ENCODE measurements around the gene ATP5F1D.

Gene ATP5F1D

DNA sequence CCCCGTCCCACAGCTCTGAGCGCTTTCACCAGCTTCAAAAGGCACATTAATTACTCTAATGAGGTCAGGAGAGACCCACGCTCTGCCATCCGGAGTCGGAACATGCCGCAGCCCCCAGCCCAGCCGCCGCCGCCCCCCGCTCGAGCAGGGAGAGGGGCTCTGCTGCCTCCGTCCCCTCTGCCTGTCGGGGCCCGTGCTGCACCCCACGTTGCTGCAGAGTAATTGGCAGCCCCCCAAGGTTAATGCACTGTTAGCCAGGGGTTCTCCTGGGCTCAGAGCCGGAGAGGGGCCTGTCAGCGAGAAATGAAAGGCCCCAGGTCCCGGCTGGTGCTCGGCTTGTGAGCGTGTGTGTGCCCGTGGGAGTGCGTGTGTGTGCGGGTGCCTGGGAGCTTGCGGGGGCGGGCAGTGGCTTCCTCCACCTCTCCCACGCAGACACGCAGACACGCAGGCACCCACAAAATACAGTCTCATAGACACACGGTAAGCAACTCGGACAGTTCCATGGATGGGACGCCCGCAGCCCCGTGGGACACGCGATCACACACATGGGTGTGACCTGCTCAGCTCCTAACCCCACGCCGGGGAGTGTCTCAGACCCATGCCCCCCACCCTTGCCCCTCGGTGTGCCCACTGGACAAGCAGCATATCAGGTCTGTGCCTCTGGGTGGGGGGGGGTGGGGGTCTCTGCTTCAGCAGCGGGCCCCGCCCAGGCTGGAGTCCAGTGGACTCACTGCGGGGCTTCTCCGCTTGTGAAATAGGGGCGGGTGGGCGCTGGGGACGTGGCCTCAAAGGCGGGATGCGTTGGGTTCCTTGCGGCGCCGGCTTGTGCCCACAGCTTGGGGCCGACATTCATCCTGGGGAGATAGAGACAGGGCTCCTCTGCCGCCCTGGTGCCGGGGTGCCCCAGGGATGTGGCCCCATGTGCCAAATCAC, 39.4 kb downstream of the ATP5F1D start:
- H3K4me3 ChIP-seq (ENCODE audit: low read length), result no peak overlapping the region
- H2AFZ ChIP-seq (ENCODE audit: low read depth, low read length), result no peak overlapping the region
- H3K27me3 ChIP-seq (ENCODE audit: insufficient read depth, low read length), result no peaks in the 10 kb centered on the region
- H3K9me3 ChIP-seq (ENCODE audit: low read length), result no peaks in the 10 kb centered on the region
- H3K36me3 ChIP-seq (ENCODE audit: insufficient read depth, low read length), result peaks cover 15% of the 10 kb centered on the region
- H3K4me1 ChIP-seq (ENCODE audit: insufficient read depth, low read length), result peaks cover 30% of the 10 kb centered on the region

DNA sequence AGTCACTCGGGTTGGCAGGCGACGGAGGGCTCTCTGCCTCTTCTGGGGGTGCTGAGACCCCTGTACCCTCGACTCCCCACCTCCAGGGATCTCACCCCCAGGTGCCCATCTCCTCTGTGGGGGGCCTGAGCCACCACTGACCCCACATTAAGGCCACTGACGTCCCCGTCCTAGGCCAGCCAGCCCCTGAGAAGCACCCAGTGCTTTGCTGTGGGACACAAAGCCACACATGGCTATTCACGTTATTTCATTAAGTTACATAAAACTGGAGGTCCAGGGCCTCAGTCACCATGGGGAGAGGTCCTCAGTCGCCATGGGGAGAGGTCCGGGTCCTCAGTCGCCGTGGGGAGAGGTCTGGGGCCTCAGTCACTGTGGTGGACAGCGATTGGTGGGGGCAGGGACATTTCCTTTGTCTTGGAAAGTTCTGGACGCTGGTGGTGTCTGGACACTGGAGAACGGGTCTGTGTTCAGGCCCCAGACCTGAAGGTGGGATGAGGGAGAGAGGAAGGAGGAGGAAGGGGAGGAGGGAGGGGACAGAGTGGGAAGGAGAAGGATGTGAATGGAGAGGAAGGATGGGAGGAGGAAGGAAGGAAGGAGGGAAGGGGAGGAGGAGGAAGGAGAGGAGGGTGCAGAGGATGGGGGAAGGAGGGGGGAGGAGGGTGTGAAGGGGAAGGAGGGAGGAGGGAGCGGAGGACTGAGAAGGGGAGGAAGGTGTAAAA, 40.2 kb downstream of the ATP5F1D start:
- no peaks in the 10 kb centered on the region for H3K9me3 ChIP-seq (ENCODE audit: low read length)
- H3K4me1 ChIP-seq (ENCODE audit: insufficient read depth, low read length), result peaks cover 25% of the 10 kb centered on the region
- no peak overlapping the region for H3K4me3 ChIP-seq (ENCODE audit: low read length)
- no peaks in the 10 kb centered on the region for H3K27me3 ChIP-seq (ENCODE audit: insufficient read depth, low read length)
- no peak overlapping the region for H2AFZ ChIP-seq (ENCODE audit: low read depth, low read length)
- peaks cover 15% of the 10 kb centered on the region for H3K36me3 ChIP-seq (ENCODE audit: insufficient read depth, low read length)

DNA sequence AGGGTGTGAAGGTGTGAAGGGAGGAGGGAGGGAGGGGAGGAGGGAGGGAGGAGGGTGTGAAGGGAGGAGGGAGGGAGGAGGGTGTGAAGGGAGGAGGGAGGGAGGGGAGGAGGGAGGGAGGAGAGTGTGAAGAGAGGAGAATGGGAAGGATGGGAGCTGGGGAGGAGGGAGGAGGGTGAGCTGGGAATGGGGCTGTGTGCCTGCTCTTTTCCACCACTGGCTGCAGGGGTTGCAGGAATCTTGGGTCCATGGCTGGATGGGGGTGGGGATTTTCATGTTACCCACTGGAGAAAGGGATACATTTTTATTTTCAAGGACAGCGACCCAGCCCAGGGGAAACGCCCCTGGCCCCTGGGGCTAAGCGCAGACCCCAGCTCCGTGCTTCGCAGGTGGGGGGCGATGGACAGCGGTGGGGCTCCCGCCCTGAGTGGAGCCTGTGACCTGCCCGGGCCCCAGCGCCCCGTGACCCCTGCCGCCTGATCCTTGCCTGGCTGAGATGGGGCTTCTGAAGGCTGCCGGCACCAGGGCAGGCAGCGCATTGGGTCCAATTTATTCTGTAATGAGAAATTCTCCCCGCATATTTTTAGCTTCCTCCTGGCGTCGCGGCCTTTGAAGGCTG, 41.1 kb downstream of the ATP5F1D start:
- Histone ChIP-seq H3K4me1 (ENCODE audit: insufficient read depth, low read length) (peaks cover 32% of the 10 kb centered on the region), H3K27me3 (ENCODE audit: insufficient read depth, low read length) (no peaks in the 10 kb centered on the region), H2AFZ (ENCODE audit: low read depth, low read length) (no peak overlapping the region), H3K36me3 (ENCODE audit: insufficient read depth, low read length) (peaks cover 12% of the 10 kb centered on the region), H3K9me3 (ENCODE audit: low read length) (no peaks in the 10 kb centered on the region), H3K4me3 (ENCODE audit: low read length) (no peak overlapping the region)

DNA sequence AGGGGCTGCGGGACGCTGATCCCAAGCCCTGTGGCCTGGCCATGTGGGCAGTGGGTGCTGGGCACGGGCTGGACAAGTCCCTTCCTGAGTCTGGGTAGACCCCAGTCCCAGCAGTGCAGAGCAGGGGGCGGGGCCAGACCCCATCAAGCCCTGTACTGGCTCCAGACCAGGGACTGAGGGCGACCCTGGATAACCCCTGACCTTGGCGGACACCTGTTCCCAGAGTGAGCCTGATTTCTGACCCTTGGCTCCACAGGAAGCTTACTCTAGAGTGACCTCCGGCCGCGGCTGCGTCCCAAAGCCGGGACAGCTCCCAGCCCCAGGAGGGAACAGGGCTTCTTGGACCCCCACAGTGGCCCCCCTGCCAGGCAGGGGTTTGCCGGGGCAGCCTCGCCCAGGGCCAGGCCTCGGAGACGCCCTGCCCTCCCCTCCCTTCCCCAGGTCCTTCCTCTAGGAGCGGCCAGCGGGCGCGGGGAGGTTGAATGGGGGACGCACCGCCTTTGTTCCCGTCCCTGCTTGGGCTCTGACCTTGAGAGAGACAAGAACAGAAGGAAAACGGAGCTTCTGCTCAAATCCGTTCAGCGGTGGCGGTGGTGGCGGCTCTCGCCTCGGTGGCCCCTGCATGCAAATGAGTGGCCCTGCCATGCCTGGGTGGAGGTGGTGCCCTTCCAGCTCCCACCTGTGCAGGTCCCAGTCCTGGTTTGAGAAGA, 41.8 kb downstream of the ATP5F1D start:
- Histone ChIP-seq H3K27me3 (ENCODE audit: insufficient read depth, low read length) (no peaks in the 10 kb centered on the region), H3K4me1 (ENCODE audit: insufficient read depth, low read length) (peaks cover 37% of the 10 kb centered on the region), H3K4me3 (ENCODE audit: low read length) (no peak overlapping the region), H3K36me3 (ENCODE audit: insufficient read depth, low read length) (peaks cover 9% of the 10 kb centered on the region), H2AFZ (ENCODE audit: low read depth, low read length) (no peak overlapping the region), H3K9me3 (ENCODE audit: low read length) (no peaks in the 10 kb centered on the region)

DNA sequence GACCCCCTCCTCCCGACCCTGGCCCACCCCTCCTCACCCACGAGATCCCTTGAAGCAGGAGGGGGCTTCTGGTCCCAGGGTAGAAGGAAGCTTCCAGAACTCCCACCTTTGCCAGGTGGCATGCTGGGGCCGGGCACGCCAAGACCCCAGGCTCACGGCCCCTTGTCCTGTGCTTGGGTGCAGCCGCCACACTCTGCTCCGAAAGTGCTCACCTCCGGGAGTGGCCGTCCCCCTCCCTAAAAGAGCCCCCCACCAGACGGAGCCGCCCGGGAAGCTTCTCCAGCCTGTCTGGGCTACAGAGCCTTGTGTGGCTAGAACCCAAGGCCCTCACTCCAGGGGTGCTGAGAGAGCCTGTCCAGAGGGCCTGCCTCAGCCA, 42.4 kb downstream of the ATP5F1D start:
- peaks cover 37% of the 10 kb centered on the region for H3K4me1 ChIP-seq (ENCODE audit: insufficient read depth, low read length)
- H3K9me3 ChIP-seq (ENCODE audit: low read length), result no peaks in the 10 kb centered on the region
- H3K4me3 ChIP-seq (ENCODE audit: low read length), result no peak overlapping the region
- H3K36me3 ChIP-seq (ENCODE audit: insufficient read depth, low read length), result peaks cover 6% of the 10 kb centered on the region
- H3K27me3 ChIP-seq (ENCODE audit: insufficient read depth, low read length), result no peaks in the 10 kb centered on the region
- no peak overlapping the region for H2AFZ ChIP-seq (ENCODE audit: low read depth, low read length)

DNA sequence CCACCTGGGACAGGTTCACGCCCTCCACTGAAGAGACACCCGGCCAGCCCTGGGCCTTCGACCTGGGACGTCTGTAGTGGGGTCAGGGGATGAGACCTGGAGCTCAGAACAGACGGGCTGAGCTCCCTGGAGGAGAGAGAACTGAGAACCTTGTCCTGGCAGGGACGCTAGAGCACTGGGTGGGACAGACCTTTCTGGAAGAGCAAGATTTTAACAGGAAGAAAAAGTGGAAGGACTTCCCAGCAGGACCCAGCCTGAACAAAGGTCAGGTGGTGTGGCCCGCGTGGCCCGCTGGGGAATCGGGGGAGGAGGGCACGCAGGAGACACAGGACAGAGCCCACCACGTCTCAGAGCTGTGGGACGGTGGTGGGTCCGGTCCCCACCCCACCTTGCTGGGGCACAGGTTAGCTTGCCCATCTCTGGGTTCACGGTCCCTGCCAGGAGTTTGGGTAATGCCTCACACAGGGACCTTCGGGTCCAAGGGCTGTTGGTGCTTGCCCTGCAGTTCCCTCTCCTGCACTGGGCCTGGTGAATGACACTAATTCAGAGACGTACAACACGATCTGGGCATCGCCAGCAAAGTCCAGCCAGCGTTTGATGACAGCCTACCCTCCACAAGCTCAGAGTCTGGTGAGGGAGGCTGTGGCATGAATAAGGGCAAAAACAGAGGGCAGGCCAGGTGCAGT, 42.9 kb downstream of the ATP5F1D start:
- Histone ChIP-seq H3K4me1 (ENCODE audit: insufficient read depth, low read length) (peaks cover 37% of the 10 kb centered on the region), H3K27me3 (ENCODE audit: insufficient read depth, low read length) (no peaks in the 10 kb centered on the region), H3K36me3 (ENCODE audit: insufficient read depth, low read length) (peaks cover under 1% of the 10 kb centered on the region), H3K4me3 (ENCODE audit: low read length) (no peak overlapping the region), H2AFZ (ENCODE audit: low read depth, low read length) (no peak overlapping the region), H3K9me3 (ENCODE audit: low read length) (no peaks in the 10 kb centered on the region)

DNA sequence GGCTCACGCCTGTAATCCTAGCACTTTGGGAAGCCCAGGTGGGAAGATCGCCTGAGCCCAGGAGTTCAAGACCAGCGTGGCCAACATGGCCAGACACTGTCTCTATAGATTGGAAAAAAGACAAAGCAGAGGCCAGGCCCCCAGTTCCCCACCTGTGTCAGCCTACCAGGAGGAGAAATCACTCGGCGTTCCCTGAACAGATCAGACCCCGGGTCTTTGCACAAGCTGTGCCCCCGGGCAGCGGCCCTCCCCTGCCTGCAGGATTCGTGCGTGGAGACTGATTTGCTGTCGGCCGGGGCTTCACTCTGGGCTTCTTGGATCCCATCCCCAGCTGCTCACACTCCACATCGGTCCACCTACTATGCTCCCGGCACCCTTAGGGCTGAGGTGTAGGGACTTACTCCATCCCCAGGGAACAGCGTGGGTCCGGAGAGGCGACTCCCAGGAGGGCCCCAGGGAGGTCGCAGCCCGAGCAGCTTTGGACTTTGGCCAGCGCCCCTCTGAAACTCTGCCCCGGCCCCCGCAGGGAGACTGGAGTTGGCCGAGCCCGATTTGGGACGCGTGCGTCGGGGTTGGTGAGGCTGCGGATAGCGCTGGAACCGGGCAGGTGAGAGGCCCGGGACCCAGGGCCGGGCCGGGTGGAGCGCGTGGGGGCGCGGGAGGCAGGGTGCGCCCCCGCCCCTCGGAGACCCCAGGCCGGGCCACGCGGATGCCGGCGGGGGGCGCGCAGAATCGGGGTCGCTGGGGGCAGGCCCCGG, 43.6 kb downstream of the ATP5F1D start:
- Histone ChIP-seq H3K4me1 (ENCODE audit: insufficient read depth, low read length) (peaks cover 37% of the 10 kb centered on the region), H2AFZ (ENCODE audit: low read depth, low read length) (no peak overlapping the region), H3K27me3 (ENCODE audit: insufficient read depth, low read length) (no peaks in the 10 kb centered on the region), H3K4me3 (ENCODE audit: low read length) (peak overlapping the region; percentile 18), H3K9me3 (ENCODE audit: low read length) (no peaks in the 10 kb centered on the region), H3K36me3 (ENCODE audit: insufficient read depth, low read length) (no peaks in the 10 kb centered on the region)

DNA sequence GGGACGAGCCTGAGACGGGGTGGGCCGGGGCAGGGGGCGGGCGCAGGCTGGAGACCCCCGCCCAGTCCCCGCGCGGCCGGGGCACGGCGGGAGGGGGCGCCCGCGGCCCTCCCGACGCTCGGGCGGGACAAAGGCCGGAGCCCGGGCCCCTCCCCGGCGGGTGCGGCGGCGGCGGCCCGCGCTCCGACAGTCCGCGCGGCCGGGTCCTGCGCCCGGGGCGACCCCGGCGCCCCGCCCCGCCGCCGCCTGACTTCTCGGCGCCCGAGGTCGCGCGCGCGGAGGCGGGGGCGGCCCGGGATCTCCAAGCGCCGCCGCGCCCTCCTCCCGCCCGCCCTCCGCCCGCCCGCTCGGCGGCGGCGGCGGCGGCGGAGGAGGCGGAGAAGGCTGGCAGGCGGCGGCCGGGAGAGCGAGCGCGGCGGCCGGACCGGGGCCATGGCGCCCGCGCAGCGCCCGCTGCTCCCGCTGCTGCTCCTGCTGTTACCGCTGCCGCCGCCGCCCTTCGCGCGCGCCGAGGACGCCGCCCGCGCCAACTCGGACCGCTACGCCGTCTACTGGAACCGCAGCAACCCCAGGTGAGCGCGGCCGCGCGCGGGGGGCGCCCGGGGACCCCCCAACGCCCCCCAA, 44.3 kb downstream of the ATP5F1D start, which contains the start of gene EFNA2:
EFNA2 (plus strand) TSS at position 137 of the 624 bp plus-strand sequence; CDS start at position 433, 296 bp downstream.
- no peaks in the 10 kb centered on the region for H3K27me3 ChIP-seq (ENCODE audit: insufficient read depth, low read length)
- peaks cover 37% of the 10 kb centered on the region for H3K4me1 ChIP-seq (ENCODE audit: insufficient read depth, low read length)
- H3K9me3 ChIP-seq (ENCODE audit: low read length), result no peaks in the 10 kb centered on the region
- H3K36me3 ChIP-seq (ENCODE audit: insufficient read depth, low read length), result no peaks in the 10 kb centered on the region
- no peak within 1 kb of the TSS for H2AFZ ChIP-seq (ENCODE audit: low read depth, low read length)
- peak within 1 kb of the TSS; percentile 60 for H3K4me3 ChIP-seq (ENCODE audit: low read length)

DNA sequence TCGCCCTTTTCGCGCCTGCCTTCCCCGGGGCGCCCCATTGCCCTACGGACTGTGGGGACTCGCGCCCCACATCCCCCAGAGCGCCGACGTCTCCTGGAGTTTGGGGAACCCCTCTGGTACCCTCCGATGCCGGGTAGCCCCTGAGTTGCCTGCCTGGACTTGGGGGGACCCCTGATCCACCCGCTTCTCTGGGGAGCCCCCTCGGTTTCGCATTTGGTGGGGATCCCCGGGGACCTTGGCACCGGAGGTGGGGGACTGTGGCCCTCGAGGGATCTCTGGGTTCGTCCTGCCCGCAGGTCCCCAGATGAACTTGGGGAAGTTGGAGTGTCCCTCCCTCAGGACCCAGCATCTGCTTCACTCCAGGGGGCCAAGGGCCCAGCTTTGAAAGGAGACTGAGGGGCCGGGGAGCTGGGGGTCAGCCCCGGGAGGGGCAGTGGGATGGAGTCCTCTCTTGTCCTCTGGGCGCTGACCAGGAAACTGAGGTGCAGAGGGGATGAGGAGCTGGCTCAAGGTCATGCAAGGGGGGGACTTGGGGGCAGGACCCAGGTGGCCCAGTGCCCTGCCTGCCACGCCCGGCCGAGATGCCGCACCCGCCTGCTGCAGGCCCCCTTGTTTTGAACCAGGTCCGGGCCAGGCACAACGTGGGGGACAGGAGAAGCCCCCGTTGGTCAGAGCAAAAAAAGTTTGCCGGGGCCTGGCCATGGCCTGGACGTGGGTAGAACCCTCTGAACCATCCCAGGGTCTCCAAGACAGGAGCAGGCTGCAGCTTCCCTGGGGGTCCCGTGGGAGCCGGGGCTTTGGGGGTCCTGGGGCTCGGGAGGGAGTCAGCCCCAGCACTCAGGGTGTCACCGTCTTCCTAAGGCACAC, 45.2 kb downstream of the ATP5F1D start:
- Histone ChIP-seq H3K36me3 (ENCODE audit: insufficient read depth, low read length) (no peaks in the 10 kb centered on the region), H3K9me3 (ENCODE audit: low read length) (no peaks in the 10 kb centered on the region), H3K4me3 (ENCODE audit: low read length) (peak overlapping the region; percentile 60), H3K27me3 (ENCODE audit: insufficient read depth, low read length) (no peaks in the 10 kb centered on the region), H3K4me1 (ENCODE audit: insufficient read depth, low read length) (peaks cover 37% of the 10 kb centered on the region), H2AFZ (ENCODE audit: low read depth, low read length) (no peak overlapping the region)

DNA sequence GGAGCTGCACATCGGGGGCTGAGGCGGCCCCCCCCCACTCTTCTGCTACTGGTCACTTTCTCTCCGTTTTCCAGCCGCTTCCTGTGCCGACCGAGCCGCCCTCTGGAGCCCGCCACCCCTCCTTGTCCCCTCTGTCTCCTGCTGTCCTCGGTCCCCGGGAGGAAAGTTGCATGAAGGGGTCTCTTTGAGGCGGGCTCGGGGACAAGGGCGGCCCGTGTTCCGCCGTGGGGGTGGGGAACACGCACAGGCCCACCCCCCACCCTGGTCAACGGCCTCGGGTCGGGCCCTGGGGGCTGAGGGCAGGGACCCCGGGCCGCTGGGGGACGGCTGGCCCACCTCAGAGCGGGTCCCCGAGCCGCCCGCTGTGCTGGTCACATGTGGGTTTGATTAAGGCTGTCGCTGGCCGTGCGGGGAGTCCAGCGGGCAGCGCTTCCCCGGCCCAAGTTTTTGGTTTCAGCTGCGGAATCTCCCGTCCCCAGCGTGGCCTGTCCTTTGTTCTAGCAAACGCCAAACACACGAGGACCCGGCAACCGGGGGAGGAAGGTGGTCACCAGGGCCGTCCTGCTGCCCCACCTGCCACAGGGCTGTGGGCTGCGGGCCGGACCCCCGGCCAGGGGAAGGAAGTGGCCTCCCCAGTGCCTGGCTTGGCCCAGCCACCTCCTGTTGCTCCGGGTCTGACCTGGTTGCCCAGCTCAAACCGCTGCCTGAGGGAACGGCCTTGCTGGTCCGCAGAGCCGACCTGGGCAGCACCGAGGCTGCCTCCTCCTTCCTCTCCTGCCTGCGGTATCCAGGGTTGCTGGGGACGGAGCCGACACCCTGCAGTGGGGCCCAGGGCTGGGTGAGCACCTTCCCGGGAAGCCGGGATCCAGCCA, 46.0 kb downstream of the ATP5F1D start:
- Histone ChIP-seq H3K27me3 (ENCODE audit: insufficient read depth, low read length) (no peaks in the 10 kb centered on the region), H3K4me3 (ENCODE audit: low read length) (peak overlapping the region; percentile 60), H3K4me1 (ENCODE audit: insufficient read depth, low read length) (peaks cover 37% of the 10 kb centered on the region), H3K9me3 (ENCODE audit: low read length) (no peaks in the 10 kb centered on the region), H2AFZ (ENCODE audit: low read depth, low read length) (no peak overlapping the region), H3K36me3 (ENCODE audit: insufficient read depth, low read length) (no peaks in the 10 kb centered on the region)

Data from neuron (in vitro differentiated cells).